ENCODE measurements around the gene SLC25A39.

GRCh38 chr17:44359458-44360143, 35.0 kb upstream of the SLC25A39 start:
- TF ChIP-seq EZH2 (IDR thresholded peaks at IDR 0.05; ENCODE audit: borderline replicate concordance) = no peak
- no peak for TF ChIP-seq CTCF (IDR thresholded peaks at IDR 0.05; ENCODE audit: poor library complexity)
